HEK293T (cell line): ENCODE data around the gene IFT52.
"Not testable (repeated sequence)": the region's sequence is repeated elsewhere in the genome, so short reads cannot be mapped to it uniquely, and the experiment has no call there.

Source experiments
- CTCF ChIA-PET: fragments of 350-600 bp; formaldehyde crosslinking; extraction: SDS; loops from one replicate; lab custom pipeline; 2021; ENCODE audit warnings: antibody characterized with exemption, inconsistent platforms; lab: Yijun Ruan, JAX
- POLR2A ChIA-PET: fragments of 350-600 bp; formaldehyde crosslinking; extraction: SDS; loops from one replicate; lab custom pipeline; 2020; ENCODE audit warnings: antibody characterized with exemption, inconsistent platforms; lab: Yijun Ruan, JAX
- DNase-seq: peaks from one replicate; pipeline ENCODE4 v3.0.0; 2012; ENCODE audit warnings: mixed read lengths; ENCODE audit errors: extremely low spot score
- ARNT ChIP-seq: fragments of 450-650 bp; IDR thresholded peaks from 2 replicates; pipeline ENCODE4 v1.6.1; 2017; ENCODE audit warnings: mild to moderate bottlenecking
- BHLHE40 ChIP-seq: fragments of 450-650 bp; IDR thresholded peaks from 2 replicates; pipeline ENCODE4 v1.6.1; 2016; ENCODE audit warnings: mild to moderate bottlenecking, moderate library complexity, borderline replicate concordance
- CTBP1 ChIP-seq: fragments of 450-650 bp; IDR thresholded peaks from 2 replicates; pipeline ENCODE4 v1.6.1; 2016; ENCODE audit warnings: borderline replicate concordance
- ELF4 ChIP-seq: fragments of 450-650 bp; IDR thresholded peaks from 2 replicates; pipeline ENCODE4 v1.6.1; 2017; ENCODE audit warnings: antibody characterized with exemption
- FOXA1 ChIP-seq: fragments of 450-650 bp; IDR thresholded peaks from 2 replicates; pipeline ENCODE4 v1.6.1; 2016; ENCODE audit warnings: mild to moderate bottlenecking
- FOXK2 ChIP-seq: fragments of 450-650 bp; IDR thresholded peaks from 2 replicates; pipeline ENCODE4 v1.6.1; 2016; ENCODE audit warnings: mild to moderate bottlenecking
- FOXM1 ChIP-seq: fragments of 450-650 bp; IDR thresholded peaks from 2 replicates; pipeline ENCODE4 v1.6.1; 2017; ENCODE audit warnings: mild to moderate bottlenecking, borderline replicate concordance
- HDGF ChIP-seq: fragments of 450-650 bp; IDR thresholded peaks from 2 replicates; pipeline ENCODE4 v1.6.1; 2017; ENCODE audit warnings: antibody characterized with exemption, borderline replicate concordance
- L3MBTL2 ChIP-seq: fragments of 450-650 bp; conservative IDR thresholded peaks from 2 replicates; pipeline ENCODE4 v1.6.1; 2016; ENCODE audit warnings: mild to moderate bottlenecking
- LEF1 ChIP-seq: fragments of 450-650 bp; IDR thresholded peaks from 2 replicates; pipeline ENCODE4 v1.6.1; 2017; ENCODE audit warnings: mild to moderate bottlenecking, borderline replicate concordance
- NFRKB ChIP-seq: fragments of 450-650 bp; IDR thresholded peaks from 2 replicates; pipeline ENCODE4 v1.6.1; 2016; ENCODE audit warnings: mild to moderate bottlenecking, moderate library complexity
- PKNOX1 ChIP-seq: fragments of 450-650 bp; IDR thresholded peaks from 2 replicates; pipeline ENCODE4 v1.6.1; 2016
- SP1 ChIP-seq: fragments of 450-650 bp; IDR thresholded peaks from 2 replicates; pipeline ENCODE4 v1.6.1; 2017
- SUZ12 ChIP-seq: fragments of 450-650 bp; IDR thresholded peaks from 2 replicates; pipeline ENCODE4 v1.6.1; 2016; ENCODE audit warnings: mild to moderate bottlenecking
- TARDBP ChIP-seq: fragments of 450-650 bp; IDR thresholded peaks from 2 replicates; pipeline ENCODE4 v1.6.1; 2016
- ZNF384 ChIP-seq: fragments of 450-650 bp; IDR thresholded peaks from 2 replicates; pipeline ENCODE4 v1.6.1; 2016

Gene IFT52

GRCh38 chr20:43583133-43583864 lies 7.4 kb upstream of the IFT52 start:
- ChIA-PET POLR2A (interaction anchor here (0.8 kb wide), 1 partner anchor 85 kb away, joined by 3 read pairs; no protein-coding TSS in a partner anchor), CTCF (no interaction called here)
- DNase-seq, result no peak
- TF ChIP-seq FOXM1 (no peak), ELF4 (no peak), CTBP1 (no peak), TARDBP (no peak), BHLHE40 (no peak), FOXK2 (no peak), PKNOX1 (no peak), L3MBTL2 (no peak), LEF1 (no peak), SP1 (no peak), ARNT (no peak), SUZ12 (no peak), ZNF384 (no peak), HDGF (no peak), FOXA1 (no peak), NFRKB (no peak)

GRCh38 chr20:43583982-43584432 lies 6.7 kb upstream of the IFT52 start:
- CTCF ChIA-PET, result no interaction called here
- no peak for TF ChIP-seq ELF4
- TF ChIP-seq HDGF, result no peak
- TF ChIP-seq SUZ12, result no peak
- TF ChIP-seq FOXM1, result no peak
- no peak for TF ChIP-seq FOXK2
- DNase-seq, result no peak
- POLR2A ChIA-PET, result interaction anchor here (0.8 kb wide), 1 partner anchor 84 kb away, joined by 3 read pairs; no protein-coding TSS in a partner anchor

- no peak for TF ChIP-seq CTBP1
- no peak for TF ChIP-seq HDGF
- no peak for TF ChIP-seq ARNT
- CTCF ChIA-PET, result no interaction called here
- POLR2A ChIA-PET, result no interaction called here
- no peak for DNase-seq
Measured at GRCh38 chr20:43584448-43585136, 6.1 kb upstream of the IFT52 start.

GRCh38 chr20:43586641-43587040 lies 4.1 kb upstream of the IFT52 start:
- ChIA-PET POLR2A (no interaction called here), CTCF (interaction anchor here (1.2 kb wide), 1 partner anchor 138 kb away, joined by 3 read pairs; no protein-coding TSS in a partner anchor)
- no peak for TF ChIP-seq HDGF
- TF ChIP-seq LEF1, result no peak
- no peak for TF ChIP-seq BHLHE40
- TF ChIP-seq SUZ12, result no peak
- TF ChIP-seq FOXK2, result no peak
- no peak for TF ChIP-seq CTBP1
- no peak for TF ChIP-seq FOXA1
- TF ChIP-seq PKNOX1, result no peak
- TF ChIP-seq L3MBTL2, result no peak
- TF ChIP-seq NFRKB, result no peak
- TF ChIP-seq ARNT, result no peak
- TF ChIP-seq TARDBP, result no peak
- no peak for TF ChIP-seq FOXM1
- no peak for TF ChIP-seq ZNF384
- TF ChIP-seq SP1, result no peak
- peak; percentile 3 for DNase-seq

- CTCF ChIA-PET, POLR2A ChIA-PET, DNase-seq: not testable (repeated sequence)
Measured at GRCh38 chr20:43588526-43588925, 2.2 kb upstream of the IFT52 start.

GRCh38 chr20:43590036-43590391 lies 723 bp upstream of the IFT52 start:
- DNase-seq, result peak; percentile 27
- TF ChIP-seq SUZ12 (no peak), TARDBP (no peak), BHLHE40 (no peak), CTBP1 (no peak)
- POLR2A ChIA-PET, result interaction anchor here (1.3 to 1.5 kb wide), 2 partner anchors 10 to 33 kb away, joined by 6 to 9 read pairs; no protein-coding TSS in a partner anchor
- CTCF ChIA-PET, result interaction anchor here (0.9 kb wide), 1 partner anchor 141 kb away, joined by 3 read pairs; no protein-coding TSS in a partner anchor

GRCh38 chr20:43601960-43602359 lies 11.2 kb downstream of the IFT52 start:
- POLR2A ChIA-PET, CTCF ChIA-PET, DNase-seq: not testable (repeated sequence)
